HG03159 (cell line): ENCODE data around the gene LCN12.

Experiments used
- ATAC-seq: cut with Tn5 transposase; IDR thresholded peaks from one replicate; pipeline ENCODE4 v1.9.1; 2021; ENCODE audit warnings: mild to moderate bottlenecking, moderate library complexity; ENCODE audit not compliant: unreplicated experiment

Gene LCN12

GRCh38 chr9:136957461-136957860 lies 5.4 kb downstream of the LCN12 start:
- ATAC-seq: no peak

- ATAC-seq: no peak
These were observed 5.8 kb downstream of the LCN12 start for GRCh38 chr9:136957901-136958300.

- no peak for ATAC-seq
These were observed 6.4 kb downstream of the LCN12 start for GRCh38 chr9:136958473-136958872.

- no peak for ATAC-seq
These were observed 7.1 kb downstream of the LCN12 start for GRCh38 chr9:136958898-136959850.

GRCh38 chr9:136960212-136960937 lies 8.3 kb downstream of the LCN12 start:
- no peak for ATAC-seq

GRCh38 chr9:136960938-136961275 lies 8.8 kb downstream of the LCN12 start:
- ATAC-seq: no peak

- no peak for ATAC-seq
These were observed 9.4 kb downstream of the LCN12 start for GRCh38 chr9:136961279-136962065.

- ATAC-seq: no peak
These were observed 10.1 kb downstream of the LCN12 start for GRCh38 chr9:136962163-136962562.

- ATAC-seq: no peak
These were observed 10.7 kb downstream of the LCN12 start for GRCh38 chr9:136962701-136963248.

- no peak for ATAC-seq
These were observed 11.3 kb downstream of the LCN12 start for GRCh38 chr9:136963341-136963740.

GRCh38 chr9:136963751-136964150 lies 11.7 kb downstream of the LCN12 start:
- ATAC-seq: no peak

- no peak for ATAC-seq
These were observed 12.2 kb downstream of the LCN12 start for GRCh38 chr9:136964171-136964689.

GRCh38 chr9:136964833-136965422 lies 12.9 kb downstream of the LCN12 start:
- no peak for ATAC-seq

- no peak for ATAC-seq
These were observed 13.9 kb downstream of the LCN12 start for GRCh38 chr9:136965771-136966484.

- no peak for ATAC-seq
These were observed 16.5 kb downstream of the LCN12 start for GRCh38 chr9:136968333-136969127.

GRCh38 chr9:136969150-136969549 lies 17.1 kb downstream of the LCN12 start:
- no peak for ATAC-seq

GRCh38 chr9:136969774-136970173 lies 17.7 kb downstream of the LCN12 start:
- ATAC-seq: no peak

GRCh38 chr9:136970361-136970760 lies 18.3 kb downstream of the LCN12 start:
- no peak for ATAC-seq

- no peak for ATAC-seq
These were observed 19.7 kb downstream of the LCN12 start for GRCh38 chr9:136971746-136972145.
